Stimulated activated CD8-positive, alpha-beta memory T cell treated with anti-CD3 and anti-CD28 coated beads, Interleukin-4, amount 100 ng/mL, for 4 hours (primary cell): ENCODE results near the gene SLC38A3.

Experiments used
- DNase-seq, 2 donors: peaks; one replicate each; pipeline ENCODE4 v3.0.0-alpha.2; 2020; ENCODE audit warnings: low read depth in 2 of 2, low spot score in 1 of 2

SLC38A3 gene

DNA sequence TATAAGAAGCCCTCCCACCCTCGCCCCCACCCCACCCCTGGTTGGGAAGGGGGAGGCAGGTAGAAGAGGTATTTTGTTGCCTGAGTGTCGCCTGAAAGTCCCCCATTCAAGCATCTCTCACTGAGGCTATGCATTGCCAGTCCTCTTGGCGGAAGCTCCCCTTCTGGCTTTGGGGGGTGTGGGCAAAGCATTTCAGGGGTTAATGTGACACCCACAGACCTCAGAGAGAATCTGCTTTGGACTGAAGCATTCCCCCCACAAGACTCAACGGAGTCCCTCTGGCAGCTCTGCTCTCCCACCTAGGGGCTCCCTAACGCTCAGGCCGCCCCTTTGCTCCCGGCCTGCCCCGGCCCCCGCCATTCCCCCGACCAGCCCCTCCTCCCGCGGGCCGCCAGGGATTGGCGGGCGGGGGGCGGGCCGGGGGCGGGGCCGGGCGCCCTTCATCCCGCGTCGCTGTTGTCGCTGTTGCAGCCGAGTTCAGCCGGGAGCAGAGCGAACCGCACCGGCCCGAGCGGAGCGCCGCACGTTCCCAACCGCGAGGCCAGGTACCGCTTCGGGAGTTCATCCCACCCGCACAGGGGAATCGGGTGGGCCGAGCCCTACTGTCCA, at the start of gene SLC38A3:
TSS of gene SLC38A3 (plus strand) at position 468 of the 609 bp plus-strand sequence. CDS start 8,929 bp downstream, outside the sequence.
- DNase-seq, result no peak

DNA sequence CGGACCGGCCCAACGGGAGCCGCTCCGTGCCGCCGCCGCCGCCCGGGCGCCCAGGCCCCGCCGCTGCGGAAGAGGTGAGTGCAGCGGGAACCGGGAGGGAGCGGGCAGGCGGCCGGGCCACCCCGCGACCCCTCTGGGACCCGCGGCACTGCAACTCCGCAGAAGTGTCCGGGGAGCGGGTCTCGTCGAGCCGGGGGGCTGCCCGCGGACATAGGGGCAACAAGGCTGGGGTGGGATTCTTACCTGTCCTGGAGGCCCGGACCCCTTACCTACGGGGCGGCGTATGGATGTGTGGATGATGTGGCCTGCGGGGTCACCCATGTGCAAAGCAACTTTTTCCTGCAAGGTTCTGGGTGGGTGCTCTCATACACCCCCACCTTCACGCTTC, 49.6 kb upstream of the SLC38A3 start:
- no peak for DNase-seq

DNA sequence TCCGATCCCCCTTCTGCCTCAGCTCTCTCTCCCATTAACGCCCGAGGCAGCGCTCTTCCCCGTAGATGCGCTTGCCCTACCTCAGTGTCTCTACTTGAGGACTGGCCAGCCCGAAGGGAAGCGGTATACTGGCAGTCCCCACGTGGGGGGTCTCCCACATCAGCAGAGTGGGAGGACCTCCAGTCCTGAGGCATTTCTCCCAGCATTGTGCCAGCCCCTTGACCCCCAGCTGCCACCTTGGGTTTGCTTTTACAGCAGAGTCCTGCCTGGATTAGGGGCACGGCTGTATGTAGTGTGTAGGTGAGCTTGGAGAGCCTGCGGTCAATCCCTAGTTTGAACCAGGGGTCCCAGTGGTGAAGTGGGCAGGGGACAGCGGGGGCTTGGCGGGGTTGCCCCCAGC, 49.2 kb upstream of the SLC38A3 start:
- no peak for DNase-seq

DNA sequence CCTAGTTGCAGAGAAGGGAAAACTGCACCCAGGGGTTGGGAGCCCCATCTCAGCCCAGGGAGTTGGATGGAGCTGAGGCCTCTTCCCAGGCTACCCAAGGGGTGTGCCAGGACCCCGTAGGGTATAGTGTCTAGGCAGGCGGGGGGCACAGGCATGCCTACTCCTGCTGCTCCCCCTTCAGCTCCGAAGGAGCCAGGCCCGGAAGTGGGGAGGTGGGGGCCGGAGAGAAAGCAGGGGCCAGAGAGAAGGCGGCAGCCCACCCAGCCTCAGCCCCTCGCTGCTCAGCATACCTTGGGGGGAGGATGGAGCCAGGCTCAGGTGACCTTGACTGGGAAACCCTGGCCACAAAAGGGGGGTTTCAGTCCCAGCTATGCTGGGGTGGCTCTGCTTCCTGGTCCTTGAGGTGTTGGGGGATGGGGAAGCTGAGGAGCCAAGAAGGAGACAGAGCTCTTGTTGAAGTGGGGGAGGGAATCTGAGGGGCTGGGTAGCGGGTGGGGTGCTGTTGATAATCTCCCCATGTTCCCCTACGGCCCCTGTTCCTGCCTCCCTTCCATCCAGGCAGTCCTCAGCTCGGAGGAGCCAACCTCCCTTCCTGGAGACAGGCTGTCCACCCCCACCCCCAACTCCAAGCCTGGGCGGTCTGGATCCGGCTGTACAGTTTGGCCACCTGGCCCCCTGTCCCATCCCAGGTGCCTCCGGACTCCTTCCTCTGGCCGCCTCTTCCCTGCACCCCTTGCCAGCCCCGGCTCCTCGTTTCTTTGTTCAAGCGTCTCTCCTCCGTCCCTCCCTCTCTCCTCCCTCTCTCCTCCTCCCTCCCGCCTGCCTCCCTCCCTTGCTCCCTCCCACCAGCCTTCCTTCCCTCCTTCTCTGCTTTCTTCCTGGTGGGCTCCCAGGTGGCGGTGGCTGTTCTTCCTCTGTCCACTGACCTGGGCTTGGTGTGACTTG, 48.2 kb upstream of the SLC38A3 start:
- DNase-seq, result no peak

DNA sequence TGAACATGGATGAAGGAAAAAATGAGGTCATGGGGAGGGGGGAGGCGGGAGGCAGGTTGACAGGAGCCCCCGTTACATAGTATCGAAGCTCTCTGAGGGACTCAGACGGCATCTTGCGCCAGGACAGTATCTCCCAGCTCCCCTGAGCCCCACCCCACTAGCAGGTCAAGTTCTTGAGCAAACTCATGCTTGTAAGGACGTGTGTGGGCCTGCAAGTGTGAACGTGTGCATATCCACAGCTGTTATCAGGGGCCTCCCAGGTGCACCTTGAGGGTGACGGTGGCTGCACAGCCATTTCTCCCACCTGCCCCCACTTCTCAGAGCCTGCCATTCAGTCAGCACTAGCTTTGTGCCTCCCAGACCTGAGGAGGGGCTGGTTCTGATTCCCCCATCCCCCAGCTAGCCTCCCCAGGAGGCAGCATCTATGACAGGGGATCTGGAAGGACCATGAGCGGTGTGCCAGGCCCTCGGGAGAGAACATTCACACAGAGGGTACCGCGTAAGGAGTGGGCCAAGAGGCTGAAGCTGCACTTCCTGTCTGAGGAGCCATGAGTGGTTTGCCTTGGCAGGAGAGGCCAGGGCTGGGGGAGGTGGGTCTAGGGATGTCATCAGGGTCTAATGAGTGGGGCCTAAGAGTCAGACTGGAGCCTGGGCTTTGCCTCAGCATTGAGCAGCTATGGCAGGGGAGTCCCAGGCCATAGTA, 47.1 kb upstream of the SLC38A3 start:
- DNase-seq, result no peak

DNA sequence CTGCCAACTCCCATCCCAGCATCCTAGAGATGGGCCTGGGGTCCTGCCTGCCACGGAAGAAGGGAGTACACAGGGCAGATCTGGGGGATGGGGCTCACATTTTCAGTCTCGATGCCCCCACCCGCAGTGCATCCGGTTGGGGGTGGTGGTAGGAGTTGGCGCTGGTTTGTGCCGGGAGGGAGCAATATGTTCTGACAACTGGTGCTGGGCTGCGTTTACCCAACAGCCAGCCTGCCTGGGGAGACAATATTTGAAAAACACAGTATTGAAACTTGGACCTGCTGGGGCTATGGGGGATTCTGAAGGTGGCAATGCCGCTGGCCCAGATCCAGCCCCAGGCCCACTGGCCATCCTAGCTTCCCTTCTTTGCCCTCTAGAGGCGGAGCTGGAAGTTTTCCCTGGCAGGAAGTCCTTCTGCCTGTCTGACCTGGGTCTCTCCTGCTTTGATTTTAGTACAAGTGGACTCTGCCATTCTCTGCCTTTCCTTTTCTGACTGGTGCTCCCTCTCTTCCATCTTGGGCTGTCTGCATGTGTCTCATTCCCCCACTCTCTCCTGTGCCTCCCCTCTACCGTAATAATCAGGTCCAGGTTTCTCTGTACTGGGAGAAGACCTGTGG, 46.4 kb upstream of the SLC38A3 start:
- no peak for DNase-seq

GRCh38 chr3:50160561-50160983, 44.5 kb upstream of the SLC38A3 start:
- DNase-seq, result no peak

DNA sequence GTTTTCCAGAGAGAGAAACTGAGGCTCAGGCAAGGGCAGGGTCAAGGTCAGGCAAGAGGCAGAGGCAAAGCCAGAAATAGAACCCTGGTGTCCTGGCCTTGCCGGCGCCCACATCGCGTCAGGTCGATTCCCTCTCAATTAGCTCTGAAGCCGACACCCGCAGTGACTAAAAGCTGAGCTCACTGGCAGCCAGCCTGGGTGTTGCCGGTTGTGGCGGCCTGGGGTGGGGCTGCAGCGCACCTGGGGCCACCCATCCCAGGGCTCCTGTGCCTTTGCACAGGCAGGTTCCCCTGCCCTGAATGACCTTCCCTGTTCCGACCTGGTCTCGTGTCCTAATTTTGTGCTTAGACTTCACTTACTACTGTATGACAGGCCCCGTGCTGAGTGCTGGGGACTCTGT, 43.8 kb upstream of the SLC38A3 start:
- no peak for DNase-seq

GRCh38 chr3:50162034-50162883, 42.8 kb upstream of the SLC38A3 start:
- no peak for DNase-seq

DNA sequence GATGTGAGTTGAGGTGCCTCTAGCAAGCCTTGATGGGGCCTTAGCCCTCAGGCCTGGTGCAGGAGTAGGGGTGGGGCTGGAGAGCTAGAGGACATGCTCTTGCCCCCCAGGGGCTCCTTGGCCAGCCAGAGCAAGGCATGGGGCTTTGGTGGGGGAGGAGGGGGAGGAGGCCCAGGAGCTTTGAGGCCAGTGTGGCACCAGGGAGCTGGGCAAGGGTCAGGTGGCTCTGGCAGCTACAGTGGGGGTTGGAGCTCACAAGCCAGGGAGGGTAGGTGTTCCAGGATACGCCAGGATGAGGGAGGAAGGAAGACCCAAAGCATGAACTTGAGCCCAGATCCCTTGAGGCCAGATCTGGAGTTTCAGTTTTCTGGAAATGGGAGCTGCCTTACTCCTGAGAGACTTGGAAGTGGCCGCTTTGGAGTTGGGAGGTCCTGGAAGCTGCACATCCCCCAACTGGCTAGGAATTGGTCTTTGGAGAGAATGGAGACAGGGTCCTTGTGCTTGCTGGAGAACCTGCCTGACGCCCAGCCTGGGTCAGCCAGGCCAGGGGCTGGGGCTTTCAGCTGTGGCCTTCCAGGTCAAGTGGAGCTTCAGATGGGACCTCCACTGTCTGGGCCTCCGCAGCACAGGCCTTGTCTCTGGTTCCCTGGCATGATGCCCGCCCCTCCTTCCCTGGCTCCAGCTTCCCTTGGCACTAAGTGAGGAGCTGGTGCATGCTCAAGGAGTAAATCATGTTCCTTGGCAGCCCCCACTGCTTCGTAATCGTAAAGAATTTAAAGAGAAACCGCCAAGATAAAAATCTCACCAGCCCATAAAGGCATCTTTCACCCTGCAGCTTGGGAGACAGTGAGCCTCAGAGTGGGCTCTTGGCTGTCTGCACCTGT, 41.3 kb upstream of the SLC38A3 start:
- DNase-seq, result no peak

- DNase-seq, result no peak
Observed at GRCh38 chr3:50164481-50164880, 40.6 kb upstream of the SLC38A3 start.

GRCh38 chr3:50164984-50165909, 39.8 kb upstream of the SLC38A3 start:
- DNase-seq, result no peak

DNA sequence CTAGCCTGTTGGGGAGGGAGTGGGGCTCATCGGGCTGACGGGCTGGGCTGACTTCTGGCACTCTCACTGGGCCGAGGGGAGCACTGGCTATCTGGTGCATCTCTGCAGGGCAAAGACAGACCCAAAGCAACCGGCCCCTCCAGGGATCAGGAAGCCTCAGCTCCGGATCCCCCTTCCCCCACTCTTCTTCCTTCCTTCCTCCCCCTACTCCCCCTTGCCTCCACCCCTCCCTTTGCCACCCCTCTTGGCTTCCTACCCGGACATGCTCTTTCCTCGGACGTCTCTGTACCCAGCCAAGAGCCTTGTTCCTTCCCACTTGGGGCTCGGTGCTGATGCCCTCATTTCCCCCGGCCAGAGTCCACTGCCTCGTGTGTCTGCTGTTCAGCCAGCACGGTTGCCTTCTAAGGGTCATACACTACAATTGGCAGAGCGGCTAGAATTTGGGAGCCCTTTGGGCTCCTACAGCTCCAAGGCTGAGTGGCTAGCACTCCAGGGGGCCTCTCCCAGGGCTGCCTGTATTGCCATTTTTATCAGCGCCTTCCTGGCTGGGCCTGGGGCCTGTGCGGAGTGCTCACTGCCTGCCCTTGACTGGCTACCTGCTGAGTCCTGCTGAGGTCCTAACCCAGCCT, 39.0 kb upstream of the SLC38A3 start:
- DNase-seq, result no peak

DNA sequence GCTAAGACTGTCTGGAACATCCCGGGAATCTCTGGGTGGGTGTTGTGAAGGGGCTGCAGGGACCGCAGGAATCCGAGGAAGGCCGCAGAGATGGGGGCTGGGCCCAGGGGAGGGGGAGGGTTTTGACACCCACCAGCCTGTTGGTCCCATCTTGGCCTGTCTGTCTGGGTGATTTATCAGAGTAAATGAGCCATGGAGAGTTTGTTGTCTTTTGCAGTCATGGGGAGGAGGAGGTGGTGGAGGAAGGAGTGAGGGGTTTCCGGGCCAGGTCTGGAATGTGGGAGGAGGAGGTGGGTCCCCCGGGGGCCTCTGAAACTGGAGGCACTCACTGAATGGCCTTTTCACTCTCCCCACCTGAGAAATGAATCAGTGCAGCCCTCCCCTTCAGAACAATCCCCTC, 38.5 kb upstream of the SLC38A3 start:
- no peak for DNase-seq

DNA sequence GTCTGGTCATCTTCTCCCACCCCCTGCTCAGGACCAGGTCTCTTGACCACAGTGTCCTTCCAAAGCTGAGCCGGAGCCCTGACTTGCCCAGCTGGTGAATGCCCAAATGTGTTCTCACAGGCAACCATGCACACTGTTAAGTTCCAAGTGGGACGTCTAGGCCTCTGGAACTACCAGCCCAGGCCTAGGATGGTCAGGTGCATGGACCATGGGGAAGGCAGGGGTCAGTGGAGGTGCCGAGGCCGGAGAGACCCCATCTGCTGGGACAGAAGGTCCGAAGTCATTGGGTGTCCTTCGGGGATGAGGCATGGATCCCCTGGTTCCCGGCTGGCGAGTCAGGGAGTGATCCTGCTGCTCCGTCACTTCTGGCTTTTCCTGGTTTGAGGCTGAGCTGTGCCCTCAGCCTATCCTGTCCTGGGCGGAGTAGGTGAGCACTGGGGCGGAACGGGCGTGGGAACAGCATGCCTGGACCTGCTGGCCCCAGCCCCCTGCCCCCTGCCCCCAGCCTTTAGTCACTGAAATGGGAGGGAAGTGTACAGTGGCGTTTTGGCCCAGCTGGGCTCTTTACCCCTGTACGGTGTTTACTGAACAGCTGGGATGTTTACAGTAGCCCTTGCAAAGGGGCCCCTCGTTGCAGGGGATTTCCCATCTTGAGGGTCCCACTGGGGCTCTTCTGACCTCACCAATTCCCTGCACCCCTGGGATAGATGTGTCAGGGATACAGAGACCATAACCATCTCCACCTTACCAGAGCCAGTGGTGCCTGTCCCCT, 37.8 kb upstream of the SLC38A3 start:
- no peak for DNase-seq

DNA sequence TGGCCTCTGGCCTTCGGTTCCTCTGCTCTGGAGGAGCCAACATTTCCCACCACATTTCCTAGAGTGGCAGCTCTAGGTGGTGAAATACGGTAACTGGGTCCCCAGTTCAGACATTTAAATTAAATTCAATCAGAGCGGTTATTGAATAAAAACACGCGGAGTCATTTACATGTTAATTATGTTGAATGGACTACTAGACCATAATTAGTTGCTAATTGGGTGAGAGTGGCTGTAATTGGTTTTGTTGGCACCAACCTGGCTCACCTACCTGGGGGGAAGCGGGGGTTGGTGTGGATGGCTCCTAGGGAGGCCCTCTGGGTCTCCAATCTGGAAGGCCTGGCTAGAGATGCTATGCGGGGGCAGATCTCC, 37.2 kb upstream of the SLC38A3 start:
- DNase-seq, result no peak

GRCh38 chr3:50168388-50168787, 36.7 kb upstream of the SLC38A3 start:
- no peak for DNase-seq
